ENCODE results near the gene USP2. TPM values are rescaled to one million over a fixed set of nuclear protein-coding genes. Genes with fewer than 3 reads are reported as not detected.
A peak's percentile ranks its signal among the peaks of the same experiment; 100 is the strongest.

The USP2 gene
- total and polyA plus RNA-seq, 2 of the 8 experiments (the other 6 are each of a cell fraction or from before 2014, with no cell fraction given), result 2.2 to 6.9 TPM

GRCh38 chr11:119415966-119416365 lies 34.5 kb upstream of the USP2 start:
- TF ChIP-seq SP1 (IDR thresholded peaks at IDR 0.05; ENCODE audit: low read depth, low read length), result no peak
- Histone ChIP-seq H4K91ac (replicated peaks; ENCODE audit: insufficient read length, low read length) (no peak overlapping the region), H2BK20ac (ENCODE audit: low read length) (0 out of 2 replicates have a peak overlapping the region, but pooled peaks have one; percentile 1), H4K8ac (ENCODE audit: extremely low read depth, insufficient read depth, low read length) (no peak overlapping the region), H3K18ac (ENCODE audit: extremely low read depth, low read length) (no peak overlapping the region), H3K36me3 (ENCODE audit: control insufficient read depth in 2 of 4, insufficient read depth in 4 of 4, low read length in 3 of 4) (peaks cover 19 to 28% (median 24%) of the 10 kb centered on the region in 4 experiments), H3K4me1 (replicated peaks in 1 of 4; ENCODE audit: control insufficient read depth in 3 of 4, insufficient read depth in 4 of 4, low read length in 3 of 4) (peaks cover 6 to 24% (median 19%) of the 10 kb centered on the region in 4 experiments), H3K23me2 (ENCODE audit: low read depth, low read length) (peaks cover under 1% of the 10 kb centered on the region; the same call in 1 of the 2 replicates), H3K27me3 (replicated peaks in 1 of 4; ENCODE audit: control insufficient read depth in 3 of 4, extremely low read depth in 1 of 4, insufficient read depth in 3 of 4, low read length in 3 of 4) (no peaks in the 10 kb centered on the region), H3K4me3 (ENCODE audit: extremely low read depth in 1 of 4, insufficient read depth in 2 of 4, low read depth in 3 of 4, low read length in 4 of 4) (no peak overlapping the region), H4K5ac (ENCODE audit: insufficient read length, low read depth, low read length) (no peak overlapping the region), H3K27ac (ENCODE audit: low read depth, low read length) (no peak overlapping the region), H3K4ac (replicated peaks; ENCODE audit: insufficient read length, low read depth, low read length) (no peak overlapping the region), H3K23ac (ENCODE audit: insufficient read length) (no peak overlapping the region), H2AK5ac (ENCODE audit: low read depth, low read length) (no peak overlapping the region), H3K56ac (replicated peaks; ENCODE audit: insufficient read length, low read depth, low read length) (no peak overlapping the region), H3K14ac (ENCODE audit: insufficient read length) (no peak overlapping the region), H3K79me2 (ENCODE audit: control insufficient read depth in 1 of 2, insufficient read depth in 2 of 2, low read length in 2 of 2) (peaks cover 0 to 13% of the 10 kb centered on the region in 2 experiments; a peak in 2 of 4 replicates), H3K4me2 (ENCODE audit: insufficient read depth in 1 of 2, low read depth in 2 of 2, low read length in 2 of 2) (no peak overlapping the region), H2BK5ac (ENCODE audit: low read depth, low read length) (no peak overlapping the region), H4K20me1 (replicated peaks in 1 of 2; ENCODE audit: control insufficient read depth in 1 of 2, insufficient read depth in 2 of 2, low read length in 2 of 2) (peaks cover 8 to 17% of the 10 kb centered on the region in 2 experiments), H3K79me1 (ENCODE audit: low read depth, low read length) (peaks cover 16% of the 10 kb centered on the region), H2BK12ac (ENCODE audit: low read depth, low read length) (no peak overlapping the region; the same call in 1 of the 2 replicates), H3K9ac (replicated peaks in 1 of 4; ENCODE audit: extremely low read depth in 1 of 4, low read depth in 3 of 4, low read length in 3 of 4) (no peak overlapping the region), H2BK15ac (ENCODE audit: low read length) (no peak overlapping the region), H2AFZ (ENCODE audit: low read length) (no peak overlapping the region), H2BK120ac (replicated peaks; ENCODE audit: low read depth, low read length) (no peak overlapping the region), H3K9me3 (ENCODE audit: insufficient read depth in 2 of 2, low read depth in 1 of 2, low read length in 1 of 2) (no peaks in the 10 kb centered on the region)
- 92% methylated on average over 9 of the region's 10 CpGs; no CpG with 5 or more reads in 1 of the 2 experiments for WGBS, 2 experiments (ENCODE audit: extremely low coverage in 1 of 2, insufficient coverage in 1 of 2, insufficient read length in 1 of 2, insufficient replicate concordance in 2 of 2, low coverage in 1 of 2, low lambda C conversion rate in 2 of 2, missing lambda C conversion rate in 1 of 2)
- POLR2A ChIA-PET (ENCODE audit: partially characterized antibody), result interaction anchor here (1.0 to 6.4 kb wide), 15 partner anchors 8 to 79 kb away, joined by 3 to 50 read pairs (median 5); no protein-coding TSS in a partner anchor
- DNase-seq (ENCODE audit: low read depth in 1 of 2, low spot score in 2 of 2) (no peak), FAIRE-seq (no peak)
- CTCF ChIA-PET (ENCODE audit: partially characterized antibody), result interaction anchor here (1.0 to 3.7 kb wide), 14 partner anchors 10 to 208 kb away, joined by 3 to 19 read pairs (median 4); partner anchors contain the start of gene USP2
